Karpas-422 (cell line): ENCODE data around the gene CAPN5. TPM values are rescaled to one million over a fixed set of nuclear protein-coding genes. Genes with fewer than 3 reads are reported as not detected.

Experiments used
- DNase-seq: peaks from one replicate; pipeline ENCODE4 v3.0.0-alpha.2; 2015
- H2AFZ ChIP-seq: fragments of 200-600 bp; sonication (generic); 2 replicates; pipeline ENCODE4 v1.6.1; 2014; ENCODE audit warnings: antibody characterized with exemption, low read length, mixed read lengths
- H3K27ac ChIP-seq: fragments of 200-600 bp; sonication (generic); 2 replicates; pipeline ENCODE4 v1.5.1; 2014; ENCODE audit warnings: mild to moderate bottlenecking, low read length, moderate library complexity
- H3K27me3 ChIP-seq: fragments of 200-600 bp; sonication (generic); 2 replicates; pipeline ENCODE4 v1.6.1; 2014; ENCODE audit warnings: low read length, mixed read lengths
- H3K36me3 ChIP-seq: fragments of 200-600 bp; sonication (generic); 2 replicates; pipeline ENCODE4 v1.6.1; 2014; ENCODE audit warnings: low read length, mixed read lengths; ENCODE audit not compliant: insufficient read depth
- H3K4me1 ChIP-seq: fragments of 200-600 bp; sonication (generic); 2 replicates; pipeline ENCODE4 v1.6.1; 2014; ENCODE audit warnings: mild to moderate bottlenecking, low read length, mixed read lengths
- H3K4me2 ChIP-seq: fragments of 200-600 bp; sonication (generic); 2 replicates; pipeline ENCODE4 v1.6.1; 2014; ENCODE audit warnings: low read length, low read depth, mild to moderate bottlenecking; ENCODE audit not compliant: poor library complexity, severe bottlenecking
- H3K4me3 ChIP-seq: fragments of 200-600 bp; sonication (generic); 2 replicates; pipeline ENCODE4 v1.5.1; 2014; ENCODE audit warnings: mild to moderate bottlenecking, antibody characterized with exemption, low read length, mixed read lengths
- H3K79me2 ChIP-seq: fragments of 200-600 bp; sonication (generic); 2 replicates; pipeline ENCODE4 v1.6.1; 2014; ENCODE audit warnings: mild to moderate bottlenecking, low read length, mixed read lengths
- H3K9ac ChIP-seq: fragments of 200-600 bp; sonication (generic); 2 replicates; pipeline ENCODE4 v1.6.0; 2014; ENCODE audit warnings: low read length
- H3K9me2 ChIP-seq: fragments of 200-600 bp; sonication (generic), shearing (Covaris generic); replicated peaks from 2 replicates; pipeline ENCODE4 v1.6.0; 2014; ENCODE audit warnings: mild to moderate bottlenecking, low read length, moderate library complexity; ENCODE audit not compliant: insufficient read depth
- H3K9me3 ChIP-seq: fragments of 300-700, 200-600 bp; sonication (generic); 2 replicates; pipeline ENCODE4 v1.6.1; 2014; ENCODE audit warnings: low read length, mixed read lengths
- H4K20me1 ChIP-seq: fragments of 200-600 bp; sonication (generic); 2 replicates; pipeline ENCODE4 v1.6.1; 2014; ENCODE audit warnings: mild to moderate bottlenecking, antibody characterized with exemption, low read length, low read depth; ENCODE audit not compliant: insufficient read depth
- total RNA-seq: library from RNA; depleted of rRNA; stranded (reverse); fragments of >200 nt; shearing (Covaris generic); gene quantifications from 2 replicates; pipeline ENCODE4 v1.2.3, GENCODE V29; 2014; ENCODE audit warnings: low replicate concordance

The CAPN5 gene
- total RNA-seq, 1 experiment from 2014 or later = 0.07 TPM

GRCh38 chr11:77038825-77039326, 27.9 kb upstream of the CAPN5 start:
- H3K4me2 ChIP-seq = no peak overlapping the region
- no peak overlapping the region for H3K27ac ChIP-seq
- H3K27me3 ChIP-seq = no peaks in the 10 kb centered on the region
- no peaks in the 10 kb centered on the region for H3K36me3 ChIP-seq
- H3K79me2 ChIP-seq = no peaks in the 10 kb centered on the region
- no peak overlapping the region for H3K9ac ChIP-seq
- no peaks in the 10 kb centered on the region for H3K9me2 ChIP-seq
- H4K20me1 ChIP-seq = no peaks in the 10 kb centered on the region
- H3K4me3 ChIP-seq = no peak overlapping the region
- H2AFZ ChIP-seq = no peak overlapping the region
- no peaks in the 10 kb centered on the region for H3K9me3 ChIP-seq
- H3K4me1 ChIP-seq = no peaks in the 10 kb centered on the region
- DNase-seq = no peak

GRCh38 chr11:77039491-77040400, 27.0 kb upstream of the CAPN5 start:
- Histone ChIP-seq H3K79me2 (no peaks in the 10 kb centered on the region), H3K9ac (no peak overlapping the region), H3K4me2 (no peak overlapping the region), H4K20me1 (no peaks in the 10 kb centered on the region), H3K36me3 (no peaks in the 10 kb centered on the region), H2AFZ (no peak overlapping the region), H3K27ac (no peak overlapping the region), H3K4me1 (no peaks in the 10 kb centered on the region), H3K9me2 (no peaks in the 10 kb centered on the region), H3K27me3 (no peaks in the 10 kb centered on the region), H3K4me3 (no peak overlapping the region), H3K9me3 (no peaks in the 10 kb centered on the region)
- DNase-seq = no peak

- H3K9ac ChIP-seq = no peak overlapping the region
- DNase-seq = no peak
- H3K79me2 ChIP-seq = no peaks in the 10 kb centered on the region
- no peak overlapping the region for H2AFZ ChIP-seq
- no peaks in the 10 kb centered on the region for H3K27me3 ChIP-seq
- H3K4me3 ChIP-seq = no peak overlapping the region
- H3K4me1 ChIP-seq = no peaks in the 10 kb centered on the region
- H3K27ac ChIP-seq = no peak overlapping the region
- H3K36me3 ChIP-seq = no peaks in the 10 kb centered on the region
- H3K4me2 ChIP-seq = no peak overlapping the region
- no peaks in the 10 kb centered on the region for H3K9me3 ChIP-seq
- no peaks in the 10 kb centered on the region for H4K20me1 ChIP-seq
- no peaks in the 10 kb centered on the region for H3K9me2 ChIP-seq
These were observed 26.4 kb upstream of the CAPN5 start for GRCh38 chr11:77040401-77040777.

GRCh38 chr11:77040889-77041288, 25.9 kb upstream of the CAPN5 start:
- H3K27me3 ChIP-seq = no peaks in the 10 kb centered on the region
- H3K27ac ChIP-seq = no peak overlapping the region
- no peak for DNase-seq

GRCh38 chr11:77042111-77042726, 24.6 kb upstream of the CAPN5 start:
- Histone ChIP-seq H3K9me3 (no peaks in the 10 kb centered on the region), H3K79me2 (no peaks in the 10 kb centered on the region), H4K20me1 (no peaks in the 10 kb centered on the region), H3K4me2 (no peak overlapping the region), H3K4me1 (peaks cover 3% of the 10 kb centered on the region), H3K27me3 (no peaks in the 10 kb centered on the region), H3K27ac (no peak overlapping the region), H3K36me3 (no peaks in the 10 kb centered on the region), H3K4me3 (no peak overlapping the region), H2AFZ (no peak overlapping the region), H3K9ac (no peak overlapping the region), H3K9me2 (no peaks in the 10 kb centered on the region)
- no peak for DNase-seq

More at GRCh38 chr11:77040889-77041288, 25.9 kb upstream of the CAPN5 start:
- Histone ChIP-seq H4K20me1 (no peaks in the 10 kb centered on the region), H3K4me1 (no peaks in the 10 kb centered on the region), H3K9me2 (no peaks in the 10 kb centered on the region), H3K9me3 (no peaks in the 10 kb centered on the region), H3K4me2 (no peak overlapping the region), H3K36me3 (no peaks in the 10 kb centered on the region), H3K4me3 (no peak overlapping the region), H3K9ac (no peak overlapping the region), H3K79me2 (no peaks in the 10 kb centered on the region), H2AFZ (no peak overlapping the region)

- Histone ChIP-seq H3K9me2 (no peaks in the 10 kb centered on the region), H3K4me3 (no peak overlapping the region), H2AFZ (no peak overlapping the region), H3K4me1 (peaks cover 6% of the 10 kb centered on the region), H3K79me2 (no peaks in the 10 kb centered on the region), H3K9me3 (no peaks in the 10 kb centered on the region), H3K9ac (no peak overlapping the region), H3K27me3 (no peaks in the 10 kb centered on the region), H3K36me3 (no peaks in the 10 kb centered on the region), H3K4me2 (no peak overlapping the region), H3K27ac (no peak overlapping the region), H4K20me1 (no peaks in the 10 kb centered on the region)
- no peak for DNase-seq
These were observed 22.4 kb upstream of the CAPN5 start for GRCh38 chr11:77044356-77044755.

- Histone ChIP-seq H2AFZ (no peak overlapping the region), H3K4me1 (peaks cover 6% of the 10 kb centered on the region), H3K9me2 (no peaks in the 10 kb centered on the region), H3K79me2 (no peaks in the 10 kb centered on the region), H3K36me3 (no peaks in the 10 kb centered on the region), H3K27me3 (no peaks in the 10 kb centered on the region), H3K9me3 (no peaks in the 10 kb centered on the region), H3K4me2 (no peak overlapping the region), H4K20me1 (no peaks in the 10 kb centered on the region), H3K9ac (no peak overlapping the region), H3K4me3 (no peak overlapping the region), H3K27ac (no peak overlapping the region)
- DNase-seq = no peak
These were observed 21.9 kb upstream of the CAPN5 start for GRCh38 chr11:77044886-77045285.

GRCh38 chr11:77046060-77046501, 20.7 kb upstream of the CAPN5 start:
- no peaks in the 10 kb centered on the region for H4K20me1 ChIP-seq
- no peak overlapping the region for H3K9ac ChIP-seq
- H3K9me3 ChIP-seq = no peaks in the 10 kb centered on the region
- no peak overlapping the region for H3K4me2 ChIP-seq
- no peaks in the 10 kb centered on the region for H3K9me2 ChIP-seq
- peaks cover 6% of the 10 kb centered on the region for H3K4me1 ChIP-seq
- H2AFZ ChIP-seq = no peak overlapping the region
- H3K36me3 ChIP-seq = no peaks in the 10 kb centered on the region
- no peak overlapping the region for H3K4me3 ChIP-seq
- DNase-seq = peak; percentile 65
- no peaks in the 10 kb centered on the region for H3K79me2 ChIP-seq
- H3K27me3 ChIP-seq = no peaks in the 10 kb centered on the region
- no peak overlapping the region for H3K27ac ChIP-seq
